CD14-positive monocyte (primary cell): ENCODE data around the gene MYH3. TPM values are rescaled to one million over a fixed set of nuclear protein-coding genes. Genes with fewer than 3 reads are reported as not detected.

Experiments
- DNase-seq, 3 donors: peaks; one replicate each; pipeline ENCODE4 v3.0.0-alpha.2; 2011 to 2022
- H2AFZ ChIP-seq: 2 replicates; pipeline ENCODE4 v1.6.0; 2012; ENCODE audit warnings: mild to moderate bottlenecking, low read depth, low read length, inconsistent platforms; ENCODE audit not compliant: insufficient read depth, poor library complexity, severe bottlenecking
- H3K27ac ChIP-seq, 2 donors: 1 replicate in 1 of 2; 2 replicates in 1 of 2; pipeline ENCODE4 v1.5.1; 2012 to 2013; ENCODE audit warnings: low read length in 2 of 2, control low read depth in 1 of 2, inconsistent platforms in 1 of 2, low read depth in 1 of 2, mild to moderate bottlenecking in 1 of 2
- H3K27me3 ChIP-seq, 2 donors: one replicate each; pipeline versions ENCODE4 v1.6.0 to v1.6.1; 2011 to 2013; ENCODE audit warnings: low read length in 2 of 2; ENCODE audit not compliant: control insufficient read depth in 2 of 2, insufficient read depth in 2 of 2
- H3K36me3 ChIP-seq, 2 donors: replicated peaks in 1 of 2; 1 replicate in 1 of 2; 2 replicates in 1 of 2; pipeline versions ENCODE4 v1.5.1 to v1.6.1; 2012 to 2013; ENCODE audit warnings: low read length in 2 of 2, control low read depth in 1 of 2, inconsistent platforms in 1 of 2, mild to moderate bottlenecking in 1 of 2; ENCODE audit not compliant: insufficient read depth in 2 of 2, control insufficient read depth in 1 of 2
- H3K4me1 ChIP-seq, 2 donors: 1 replicate in 1 of 2; 2 replicates in 1 of 2; pipeline versions ENCODE4 v1.5.1 to v1.6.1; 2012 to 2013; ENCODE audit warnings: low read length in 2 of 2, control low read depth in 1 of 2, inconsistent platforms in 1 of 2, mild to moderate bottlenecking in 1 of 2, moderate library complexity in 1 of 2; ENCODE audit not compliant: insufficient read depth in 2 of 2, control insufficient read depth in 1 of 2
- H3K4me2 ChIP-seq: replicated peaks from 2 replicates; pipeline ENCODE3; 2012; ENCODE audit warnings: low read length, moderate library complexity, mild to moderate bottlenecking; ENCODE audit not compliant: poor library complexity, severe bottlenecking; ENCODE audit errors: extremely low read depth
- H3K4me3 ChIP-seq, 3 experiments: fragments of 200-600 bp in 1 of 3; sonication (generic) in 1 of 3; replicated peaks in 1 of 3; 1 replicate in 2 of 3; 2 replicates in 1 of 3; pipeline ENCODE4 v1.5.1; 2011 to 2013; ENCODE audit warnings: low read length in 3 of 3, mild to moderate bottlenecking in 3 of 3, control low read depth in 2 of 3, low read depth in 2 of 3, inconsistent platforms in 1 of 3, moderate library complexity in 1 of 3
- H3K79me2 ChIP-seq: 2 replicates; pipeline ENCODE4 v1.6.0; 2012; ENCODE audit warnings: mild to moderate bottlenecking, control low read depth, inconsistent platforms, low read length, moderate library complexity; ENCODE audit not compliant: insufficient read depth
- H3K9ac ChIP-seq: 2 replicates; pipeline ENCODE4 v1.6.0; 2017; ENCODE audit warnings: low read length, mild to moderate bottlenecking; ENCODE audit not compliant: insufficient read depth, poor library complexity, severe bottlenecking
- H3K9me3 ChIP-seq, 2 donors: replicated peaks in 1 of 2; 1 replicate in 1 of 2; 2 replicates in 1 of 2; pipeline versions ENCODE4 v1.5.1 to v1.6.1; 2012 to 2013; ENCODE audit warnings: low read length in 2 of 2, control low read depth in 1 of 2; ENCODE audit not compliant: control insufficient read depth in 1 of 2, insufficient read depth in 1 of 2
- H4K20me1 ChIP-seq: 2 replicates; pipeline ENCODE4 v1.6.0; 2012; ENCODE audit warnings: mild to moderate bottlenecking, low read length, control low read depth, moderate library complexity; ENCODE audit not compliant: insufficient read depth
- H3K27ac Mint-ChIP-seq, 7 donors: one replicate each; pipeline ENCODE4 v1.8.0; 2020; ENCODE audit warnings: mild to moderate bottlenecking in 7 of 7, mixed read lengths in 7 of 7, moderate library complexity in 6 of 7, inconsistent platforms in 2 of 7
- H3K27me3 Mint-ChIP-seq, 3 donors: one replicate each; pipeline ENCODE4 v1.8.0; 2021 to 2022; ENCODE audit warnings: low read depth in 3 of 3, mild to moderate bottlenecking in 3 of 3, mixed read lengths in 3 of 3, moderate library complexity in 3 of 3, inconsistent platforms in 1 of 3
- H3K36me3 Mint-ChIP-seq, 2 donors: one replicate each; pipeline ENCODE4 v1.8.0; 2020; ENCODE audit warnings: mixed read lengths in 2 of 2, inconsistent platforms in 1 of 2, mild to moderate bottlenecking in 1 of 2
- H3K4me1 Mint-ChIP-seq: one replicate; pipeline ENCODE4 v1.8.0; 2020; ENCODE audit warnings: mild to moderate bottlenecking, mixed read lengths
- H3K4me3 Mint-ChIP-seq, 2 donors: one replicate each; pipeline ENCODE4 v1.8.0; 2020; ENCODE audit warnings: mild to moderate bottlenecking in 2 of 2, mixed read lengths in 2 of 2, moderate library complexity in 1 of 2
- H3K9me3 Mint-ChIP-seq, 7 donors: one replicate each; pipeline ENCODE4 v1.8.0; 2020 to 2022; ENCODE audit warnings: mixed read lengths in 7 of 7, mild to moderate bottlenecking in 6 of 7, moderate library complexity in 6 of 7, inconsistent platforms in 2 of 7
- CTCF ChIP-seq: fragments of 200-600 bp; IDR thresholded peaks from one replicate; pipeline ENCODE4 v1.8.0; 2022; ENCODE audit warnings: antibody characterized with exemption, mild to moderate bottlenecking
- WGBS: methylation state at CpG from one replicate; pipeline ENCODE4 v1.1.5; 2013; ENCODE audit warnings: missing lambda C conversion rate; ENCODE audit not compliant: insufficient coverage; 5-methylcytosine and 5-hydroxymethylcytosine counted together
- intact Hi-C, 2 donors: fragments of 100-400 bp; cut with micrococcal nuclease; formaldehyde crosslinking; loops; one replicate each; pipeline versions ENCODE4 v1.15.0 to v1.15.1; 2023
- polyA plus RNA-seq, 3 donors: library from polyadenylated mRNA; depleted of rRNA in 1 of 3; unstranded in 2 of 3; stranded (reverse) in 1 of 3; fragments of 300-500 nt in 2 of 3; fragments of >200 nt in 1 of 3; fragmentation: Illumina TruSeq in 2 of 3; gene quantifications; 1 replicate in 2 of 3; 2 replicates in 1 of 3; pipeline ENCODE4 v1.2.3, GENCODE V29; 2012 to 2021

The MYH3 gene
- polyA plus RNA-seq, 3 donors: 0.13 to 5.7 TPM; not detected in 1

GRCh38 chr17:10618202-10618635 lies 38.9 kb downstream of the MYH3 start:
- Histone ChIP-seq H3K4me1 (no peaks in the 10 kb centered on the region), H3K4me3 (no peak overlapping the region), H3K9me3 (no peaks in the 10 kb centered on the region), H3K4me2 (no peak overlapping the region), H3K27ac (no peak overlapping the region), H2AFZ (no peak overlapping the region), H3K79me2 (no peaks in the 10 kb centered on the region), H3K27me3 (no peaks in the 10 kb centered on the region), H4K20me1 (no peaks in the 10 kb centered on the region), H3K9ac (no peak overlapping the region), H3K36me3 (no peaks in the 10 kb centered on the region)
- intact Hi-C loops: loop anchor here (5.0 kb wide), 1 partner anchor 711 kb away; the partner anchor contains the start of gene RCVRN (in 2 of the 2)
- H3K9me3 Mint-ChIP-seq: no peaks in the 10 kb centered on the region
- WGBS: 28% methylated on average over 7 of the region's 7 CpGs
- H3K27me3 Mint-ChIP-seq: peaks cover 1 to 2% (median 1%) of the 10 kb centered on the region in 3 donors
- no peak overlapping the region for H3K27ac Mint-ChIP-seq
- H3K36me3 Mint-ChIP-seq: no peaks in the 10 kb centered on the region
- H3K4me1 Mint-ChIP-seq: peaks cover 5% of the 10 kb centered on the region
- DNase-seq: peak; percentile 39 to 56 (median 48)
- peak; percentile 92 for TF ChIP-seq CTCF
- no peak overlapping the region for H3K4me3 Mint-ChIP-seq

GRCh38 chr17:10617120-10617505 lies 40.0 kb downstream of the MYH3 start:
- Histone ChIP-seq H3K4me2 (no peak overlapping the region), H4K20me1 (no peaks in the 10 kb centered on the region), H3K27me3 (no peaks in the 10 kb centered on the region), H3K9me3 (no peaks in the 10 kb centered on the region), H3K4me1 (no peaks in the 10 kb centered on the region), H3K36me3 (no peaks in the 10 kb centered on the region), H3K4me3 (no peak overlapping the region), H3K9ac (no peak overlapping the region), H3K79me2 (no peaks in the 10 kb centered on the region), H3K27ac (no peak overlapping the region), H2AFZ (no peak overlapping the region)
- intact Hi-C loops: loop anchor here (5.0 kb wide), 1 partner anchor 710 kb away; the partner anchor contains the start of gene RCVRN (in 2 of the 2)
- TF ChIP-seq CTCF: no peak
- H3K36me3 Mint-ChIP-seq: no peaks in the 10 kb centered on the region
- no peak overlapping the region for H3K4me3 Mint-ChIP-seq
- H3K27me3 Mint-ChIP-seq: peaks cover 1 to 2% (median 1%) of the 10 kb centered on the region in 3 donors
- H3K4me1 Mint-ChIP-seq: no peaks in the 10 kb centered on the region
- H3K27ac Mint-ChIP-seq: no peak overlapping the region
- no peak for DNase-seq
- no peaks in the 10 kb centered on the region for H3K9me3 Mint-ChIP-seq
- 100% methylated on average over 4 of the region's 6 CpGs for WGBS
